GM18526 (cell line): Measurements from ENCODE around the gene NAT9.

Experiments used
- POLR2A ChIP-seq: IDR thresholded peaks from 3 replicates; pipeline ENCODE4 v1.6.1; 2011; ENCODE audit not compliant: insufficient read length; ENCODE audit errors: extremely low read depth

NAT9 gene

GRCh38 chr17:74776044-74776962 lies at the start of gene NAT9:
NAT9 (minus strand) TSS chr17:74776345; CDS start chr17:74775698, 647 bp downstream.
- peak; percentile 90 for TF ChIP-seq POLR2A

- TF ChIP-seq POLR2A = no peak
Observed at GRCh38 chr17:74824961-74825627, 48.9 kb upstream of the NAT9 start.

GRCh38 chr17:74822939-74823367 lies 46.8 kb upstream of the NAT9 start:
- no peak for TF ChIP-seq POLR2A

GRCh38 chr17:74822335-74822938 lies 46.3 kb upstream of the NAT9 start:
- no peak for TF ChIP-seq POLR2A

- no peak for TF ChIP-seq POLR2A
Observed at GRCh38 chr17:74821655-74822334, 45.6 kb upstream of the NAT9 start.

GRCh38 chr17:74819801-74820436 lies 43.8 kb upstream of the NAT9 start:
- no peak for TF ChIP-seq POLR2A

- TF ChIP-seq POLR2A = no peak
Observed at GRCh38 chr17:74818291-74818938, 42.3 kb upstream of the NAT9 start.

- TF ChIP-seq POLR2A = no peak
Observed at GRCh38 chr17:74816905-74817620, 40.9 kb upstream of the NAT9 start.

- TF ChIP-seq POLR2A = no peak
Observed at GRCh38 chr17:74815550-74816370, 39.6 kb upstream of the NAT9 start.

GRCh38 chr17:74815067-74815466 lies 38.9 kb upstream of the NAT9 start:
- TF ChIP-seq POLR2A = no peak

- no peak for TF ChIP-seq POLR2A
Observed at GRCh38 chr17:74814453-74814852, 38.3 kb upstream of the NAT9 start.

- TF ChIP-seq POLR2A = no peak
Observed at GRCh38 chr17:74812109-74813009, 36.2 kb upstream of the NAT9 start.
